GM21576 (cell line): ENCODE data around the gene LYG1.
"Not testable (repeated sequence)": the region's sequence is repeated elsewhere in the genome, so short reads cannot be mapped to it uniquely, and the experiment has no call there.

Experiments used
- ATAC-seq: cut with Tn5 transposase; IDR thresholded peaks from one replicate; pipeline ENCODE4 v1.9.1; 2021; ENCODE audit warnings: mild to moderate bottlenecking, moderate library complexity; ENCODE audit not compliant: unreplicated experiment

Gene LYG1

DNA sequence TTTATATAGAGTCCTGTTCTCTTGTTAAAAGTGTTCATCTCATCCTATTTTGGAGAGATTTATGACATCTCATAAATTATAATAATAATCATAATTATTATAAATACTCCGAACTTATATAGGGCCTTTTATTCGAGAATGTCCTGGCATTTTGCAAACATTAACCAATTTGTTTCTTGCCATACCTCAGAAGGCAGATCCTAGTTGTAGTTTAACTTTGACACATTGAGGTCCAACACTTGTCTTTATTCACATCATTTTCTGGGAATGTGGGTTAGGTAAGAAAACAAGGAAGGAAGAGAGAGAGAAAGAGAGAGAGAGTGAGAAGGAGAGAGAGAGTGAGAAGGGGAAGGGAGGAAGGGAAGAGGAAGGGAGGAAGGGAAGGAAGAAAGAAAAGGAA is at the start of gene LYG1:
Gene LYG1, minus strand, starts transcription at position 101 of the 400 bp plus-strand sequence. CDS start 5,527 bp downstream, outside the sequence.
- ATAC-seq, result not testable (repeated sequence)

DNA sequence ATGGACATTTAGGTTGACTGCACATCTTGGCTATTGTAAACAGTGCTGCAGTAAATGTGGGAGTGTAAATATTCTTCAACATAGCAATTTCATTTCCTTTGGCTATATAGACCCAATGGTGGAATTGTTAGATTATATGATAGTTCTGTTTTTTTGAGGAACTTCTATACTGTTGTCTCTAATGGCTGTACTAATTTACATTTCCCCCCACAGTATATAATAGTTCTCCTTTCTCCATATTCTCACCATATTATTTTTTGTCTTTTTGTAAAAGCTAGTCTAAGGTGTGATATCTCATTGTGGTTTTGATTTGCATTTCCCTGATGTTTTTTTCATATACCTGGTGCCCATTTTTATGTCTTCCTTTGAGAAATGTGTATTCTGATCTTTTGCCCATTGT is 49.2 kb upstream of the LYG1 start:
- ATAC-seq, result no peak

DNA sequence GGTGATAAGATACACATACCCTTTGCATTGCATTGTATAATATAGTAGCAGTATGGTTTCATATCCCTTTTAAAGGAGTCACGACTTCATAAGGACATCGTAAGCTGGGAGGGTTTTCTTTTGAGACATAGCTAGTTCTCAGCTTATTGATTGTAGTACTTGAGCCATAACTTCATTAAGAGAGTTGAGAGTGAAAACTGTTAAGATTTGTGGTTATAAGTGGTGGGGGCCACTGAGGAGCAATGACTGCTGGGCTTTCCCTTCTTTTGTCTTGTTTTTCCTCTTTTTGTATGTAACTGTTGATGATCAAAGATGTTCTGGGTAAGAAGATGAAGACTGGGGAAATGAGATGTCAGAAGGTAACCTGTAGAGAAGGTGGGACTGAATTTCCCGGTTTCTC is 47.2 kb upstream of the LYG1 start:
- peak; percentile 58 for ATAC-seq

- no peak for ATAC-seq
Measured at GRCh38 chr2:99346218-99346617, 45.2 kb upstream of the LYG1 start.

- ATAC-seq, result not testable (repeated sequence)
Measured at GRCh38 chr2:99345446-99345845, 44.4 kb upstream of the LYG1 start.

GRCh38 chr2:99342536-99342935 is 41.5 kb upstream of the LYG1 start:
- ATAC-seq, result no peak

- no peak for ATAC-seq
Measured at GRCh38 chr2:99340669-99341236, 39.8 kb upstream of the LYG1 start.

- no peak for ATAC-seq
Measured at GRCh38 chr2:99338029-99338585, 37.1 kb upstream of the LYG1 start.

- peak; percentile 51 for ATAC-seq
Measured at GRCh38 chr2:99337113-99338028, 36.4 kb upstream of the LYG1 start, which contains the start of gene EIF5B. EIF5B (plus strand) TSS chr2:99337389; CDS start chr2:99337555, 166 bp downstream.

- ATAC-seq, result peak; percentile 1
Measured at GRCh38 chr2:99336804-99337112, 35.8 kb upstream of the LYG1 start.

- ATAC-seq, result peak; percentile 68
Measured at GRCh38 chr2:99335911-99336803, 35.2 kb upstream of the LYG1 start, which contains the start of gene TXNDC9. TXNDC9 (minus strand) TSS chr2:99336333; CDS start chr2:99333210, 3,123 bp downstream.

DNA sequence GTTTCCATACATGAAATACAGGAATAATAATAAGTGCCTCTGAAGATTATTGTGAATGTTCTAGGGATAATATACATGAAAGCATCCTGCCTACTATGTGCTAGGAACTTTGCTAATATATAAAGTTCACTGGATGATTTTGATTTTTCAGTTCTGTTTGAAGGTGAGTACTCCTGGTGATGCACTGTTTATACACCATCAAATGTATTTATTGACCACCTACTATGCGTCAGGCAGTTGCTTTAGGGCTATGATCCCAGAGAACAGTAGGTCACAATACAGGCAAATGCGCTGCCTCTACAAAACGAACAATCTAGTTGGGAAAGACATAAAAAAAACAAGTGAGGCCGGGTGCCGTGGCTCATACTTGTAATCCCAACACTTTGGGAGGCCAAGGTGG is 24.4 kb upstream of the LYG1 start:
- no peak for ATAC-seq

DNA sequence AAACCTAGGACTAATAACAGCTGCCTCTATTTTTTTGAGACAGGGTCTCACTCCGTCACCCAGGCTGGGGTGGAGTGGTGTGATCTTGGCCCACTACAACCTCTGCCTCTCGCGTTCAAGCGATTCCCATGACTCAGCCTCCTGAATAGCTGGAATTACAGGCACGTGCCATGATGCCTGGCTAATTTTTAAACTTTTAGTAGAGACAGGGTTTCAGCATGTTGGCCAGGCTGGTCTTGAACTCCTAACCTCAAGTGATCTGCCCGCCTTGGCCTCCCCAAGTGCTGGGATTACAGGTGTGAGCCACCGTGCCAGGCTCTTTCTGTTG is 16.8 kb upstream of the LYG1 start:
- ATAC-seq, result not testable (repeated sequence)

GRCh38 chr2:99317161-99317872 is 16.3 kb upstream of the LYG1 start:
- ATAC-seq, result no peak

DNA sequence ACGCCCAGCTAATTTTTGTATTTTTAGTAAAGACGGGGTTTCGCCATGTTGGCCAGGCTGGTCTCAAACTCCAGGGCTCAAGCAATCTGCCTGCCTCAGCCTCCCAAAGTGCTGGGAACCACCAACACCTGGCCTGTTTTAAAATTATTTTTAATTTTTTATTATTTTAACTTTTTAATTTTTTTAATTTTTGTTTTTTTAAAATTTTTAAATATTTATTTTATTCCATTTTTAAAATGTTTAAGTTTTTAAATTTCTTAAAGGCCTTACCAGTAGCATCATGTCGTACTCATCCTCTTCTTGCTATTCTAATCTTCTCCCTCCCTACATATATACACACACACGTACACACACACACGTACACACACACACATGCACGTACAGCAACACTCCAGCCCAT is 1.4 kb downstream of the LYG1 start:
- ATAC-seq, result no peak

DNA sequence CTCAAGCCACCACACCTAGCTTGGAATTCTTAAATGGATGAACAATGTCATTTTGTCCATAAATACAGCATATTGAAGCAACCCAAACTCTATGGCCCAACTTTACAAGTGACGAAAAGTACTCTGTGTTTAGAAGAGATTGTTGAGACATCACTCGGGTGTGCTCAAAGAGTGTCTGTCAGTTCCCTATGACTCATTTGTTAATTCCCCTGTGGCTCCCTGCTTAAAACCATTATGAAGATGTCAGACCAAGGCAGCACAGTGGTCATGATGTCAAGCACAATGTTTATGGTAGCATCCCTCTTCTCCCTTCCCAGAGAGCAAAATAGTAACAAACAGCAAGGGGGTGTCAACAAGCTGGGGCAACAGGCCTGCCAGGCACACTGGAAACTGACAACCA is 3.0 kb downstream of the LYG1 start:
- no peak for ATAC-seq

DNA sequence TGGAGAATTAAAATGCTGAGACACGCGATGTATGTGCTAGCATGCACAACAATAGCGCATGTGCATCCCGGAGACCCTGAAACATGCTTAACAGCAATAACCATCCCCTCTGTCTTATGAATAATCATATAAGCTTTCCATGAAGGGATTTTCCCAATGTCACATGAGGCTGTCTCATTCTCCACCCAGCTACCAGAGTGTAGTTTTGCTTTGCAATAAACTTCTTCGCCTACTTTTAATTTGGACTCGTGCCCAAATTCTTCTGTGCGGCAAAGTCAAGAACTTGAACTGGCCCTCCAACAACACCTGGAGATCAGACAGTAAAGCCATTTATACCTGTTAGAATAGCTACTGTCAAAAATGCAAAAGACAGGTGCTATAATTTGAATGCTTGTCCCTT is 15.5 kb downstream of the LYG1 start:
- no peak for ATAC-seq

DNA sequence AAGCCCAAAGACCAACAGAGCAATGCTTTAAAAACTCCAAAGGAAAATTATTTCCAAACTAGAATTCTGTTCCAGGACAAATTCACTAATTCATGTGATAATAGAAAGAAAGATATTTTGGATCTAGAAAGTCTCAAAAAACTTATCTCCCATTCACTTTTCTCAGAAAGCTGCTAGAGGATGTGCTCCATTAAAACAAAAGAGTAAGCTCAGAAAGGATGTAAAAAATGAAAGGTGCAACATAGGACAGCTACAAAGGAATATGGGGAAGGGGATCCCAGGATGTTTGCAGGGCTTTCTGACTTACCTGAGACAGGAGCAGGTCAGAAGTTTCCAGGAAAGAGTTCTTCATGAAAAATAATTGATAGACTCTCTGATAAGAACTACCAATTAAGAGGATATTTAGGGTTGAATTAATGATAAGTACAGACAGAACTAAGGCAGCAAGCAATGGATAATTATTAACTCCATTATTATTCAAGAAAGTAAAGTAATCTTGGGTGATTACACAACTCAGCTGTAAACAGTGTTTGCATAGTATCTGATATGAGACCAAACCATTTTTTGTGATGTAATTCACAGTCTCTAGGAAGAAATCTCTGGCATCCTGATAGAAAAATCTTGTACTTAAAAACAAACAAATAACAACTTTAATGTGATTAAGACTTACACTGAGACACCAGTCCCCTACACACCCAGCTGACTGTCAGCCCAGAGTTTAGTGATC is 20.9 kb downstream of the LYG1 start:
- ATAC-seq, result no peak

DNA sequence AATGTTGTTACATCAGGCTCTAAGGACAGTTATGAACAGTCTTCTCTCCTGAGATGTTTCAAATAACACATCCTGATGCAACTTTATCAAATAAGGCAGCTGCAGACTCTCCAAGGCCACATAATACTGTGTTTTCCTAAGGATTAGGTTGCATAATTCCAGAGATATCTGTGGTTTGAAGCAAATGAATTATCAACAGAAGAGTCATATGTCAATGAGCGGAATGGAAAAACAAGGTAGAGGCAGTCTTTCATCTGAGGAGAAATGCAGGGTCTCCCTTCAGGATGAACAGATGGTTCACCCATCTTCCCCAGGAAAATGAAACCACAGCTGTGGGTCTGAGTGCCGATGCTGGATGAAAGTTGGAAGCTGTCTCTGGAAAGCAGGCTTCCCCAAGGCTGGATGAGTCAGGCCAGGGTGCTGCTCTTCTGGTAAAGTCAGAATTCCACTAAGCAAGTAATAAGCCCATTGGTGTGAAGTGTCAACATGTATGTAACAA is 22.2 kb downstream of the LYG1 start:
- no peak for ATAC-seq
